GM19043 (cell line): ENCODE results near the gene DNAH12.
"Not testable (repeated sequence)": the region's sequence is repeated elsewhere in the genome, so short reads cannot be mapped to it uniquely, and the experiment has no call there.

ENCODE experiments used
- ATAC-seq: cut with Tn5 transposase; IDR thresholded peaks from one replicate; pipeline ENCODE4 v1.9.1; 2021; ENCODE audit warnings: low read depth; ENCODE audit not compliant: unreplicated experiment

DNAH12 gene

DNA sequence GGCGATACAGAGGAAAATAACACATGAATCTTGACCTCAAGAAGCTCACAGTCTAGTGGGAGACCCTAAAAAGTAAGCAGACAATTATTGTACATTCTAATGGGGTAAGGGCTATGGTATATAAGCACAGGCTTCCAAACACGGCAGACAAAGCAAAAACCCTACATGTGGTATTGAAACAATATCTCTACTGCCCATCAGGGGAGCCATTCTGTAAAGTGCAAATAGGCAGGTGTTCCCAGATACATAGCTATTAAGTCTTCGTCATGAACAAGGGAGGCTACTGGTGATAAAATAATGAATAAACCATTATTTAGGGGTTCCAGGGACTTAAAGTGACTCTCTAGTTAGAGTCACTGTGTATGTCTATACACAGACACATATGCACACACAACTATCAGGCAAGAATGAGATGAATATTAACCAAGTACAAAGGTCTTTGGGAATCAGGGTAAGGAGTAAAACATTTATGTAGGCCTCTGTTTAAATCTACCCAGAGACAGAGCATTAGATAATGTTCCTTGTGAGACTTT lies 213.0 kb downstream of the DNAH12 start:
- ATAC-seq = no peak

- not testable (repeated sequence) for ATAC-seq
Observed at GRCh38 chr3:57326498-57326897, 217.6 kb downstream of the DNAH12 start.

DNA sequence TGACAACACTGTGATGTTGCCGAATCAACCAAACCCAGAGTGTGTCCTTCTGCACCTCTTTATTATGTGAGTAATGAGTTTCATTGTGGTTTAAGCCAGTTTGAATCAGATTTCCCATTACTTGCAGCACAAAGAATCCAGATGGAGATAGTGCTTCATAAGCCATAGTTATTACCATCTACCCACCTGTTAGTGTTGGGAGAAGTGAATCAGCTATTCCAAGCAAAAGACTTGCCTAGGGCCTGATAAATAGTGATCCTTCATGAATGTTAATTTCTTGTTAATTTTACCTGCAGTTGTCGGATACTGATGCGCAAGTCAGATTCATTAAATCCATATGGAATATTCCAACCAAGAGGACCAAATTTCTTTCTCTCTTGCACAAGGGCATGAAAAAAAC lies 229.9 kb downstream of the DNAH12 start:
- ATAC-seq = no peak

GRCh38 chr3:57309769-57310360 lies 234.3 kb downstream of the DNAH12 start:
- ATAC-seq = no peak

DNA sequence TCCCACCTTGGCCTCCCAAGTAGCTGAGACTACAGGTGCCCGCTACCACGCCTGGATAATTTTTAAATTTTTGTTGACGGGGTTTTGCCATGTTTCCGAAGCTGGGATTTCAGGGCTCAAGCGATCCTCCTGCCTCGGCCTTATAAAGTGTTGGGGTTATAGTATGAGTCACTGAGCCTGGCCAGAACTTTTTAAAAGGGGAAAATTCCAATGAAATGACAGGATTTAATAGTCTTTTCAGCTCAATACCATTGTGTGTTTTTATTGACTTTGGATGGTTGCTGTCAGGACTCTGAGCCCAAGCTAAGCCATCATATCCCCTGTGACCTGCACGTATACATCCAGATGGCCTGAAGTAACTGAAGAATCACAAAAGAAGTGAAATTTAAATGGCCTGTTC lies 240.6 kb downstream of the DNAH12 start:
- ATAC-seq = not testable (repeated sequence)

DNA sequence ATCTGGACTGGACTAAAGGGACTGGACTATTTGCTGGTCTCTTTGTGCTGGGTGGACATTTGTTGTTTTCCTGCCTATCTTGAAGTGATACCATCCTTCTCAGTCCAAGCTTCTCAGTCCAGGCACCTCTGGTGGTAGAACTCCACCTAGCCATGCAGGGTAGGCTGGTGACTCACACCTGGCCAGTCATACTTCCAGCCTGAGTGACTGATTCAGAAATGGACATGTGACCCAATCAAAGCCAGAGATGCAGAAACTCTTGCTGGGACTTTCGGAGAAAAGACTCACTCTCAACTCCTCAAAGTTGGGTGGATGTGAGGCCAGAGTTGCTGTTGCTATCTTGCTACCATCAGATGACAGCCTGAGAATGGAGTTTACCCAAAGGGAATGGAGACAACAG lies 246.1 kb downstream of the DNAH12 start:
- no peak for ATAC-seq

- no peak for ATAC-seq
Observed at GRCh38 chr3:57292897-57293526, 251.1 kb downstream of the DNAH12 start.

GRCh38 chr3:57292159-57292896 lies 251.8 kb downstream of the DNAH12 start, which contains the start of gene ASB14:
Gene ASB14, minus strand, starts transcription at chr3:57292685. Its CDS starts 652 bp downstream, at chr3:57292033.
- ATAC-seq = no peak

DNA sequence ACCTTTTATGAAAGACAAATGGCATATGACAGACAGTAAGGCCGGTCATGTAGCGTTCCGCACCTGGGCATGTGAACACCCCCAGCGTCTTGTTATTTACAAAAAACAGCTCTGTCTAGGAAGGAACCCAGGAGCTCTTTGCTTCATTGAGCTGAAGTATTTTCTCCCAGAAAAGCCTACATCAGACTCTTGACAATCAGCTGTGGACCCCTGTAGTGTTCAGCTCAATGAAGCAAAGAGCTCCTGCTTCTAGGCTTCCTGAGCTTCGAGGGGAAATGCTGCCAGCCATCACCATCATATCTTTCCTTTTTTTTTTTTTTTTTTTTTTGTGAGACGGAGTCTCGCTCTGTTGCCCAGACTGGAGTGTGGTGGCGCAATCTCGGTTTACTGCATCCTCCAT lies 255.7 kb downstream of the DNAH12 start:
- ATAC-seq = no peak

DNA sequence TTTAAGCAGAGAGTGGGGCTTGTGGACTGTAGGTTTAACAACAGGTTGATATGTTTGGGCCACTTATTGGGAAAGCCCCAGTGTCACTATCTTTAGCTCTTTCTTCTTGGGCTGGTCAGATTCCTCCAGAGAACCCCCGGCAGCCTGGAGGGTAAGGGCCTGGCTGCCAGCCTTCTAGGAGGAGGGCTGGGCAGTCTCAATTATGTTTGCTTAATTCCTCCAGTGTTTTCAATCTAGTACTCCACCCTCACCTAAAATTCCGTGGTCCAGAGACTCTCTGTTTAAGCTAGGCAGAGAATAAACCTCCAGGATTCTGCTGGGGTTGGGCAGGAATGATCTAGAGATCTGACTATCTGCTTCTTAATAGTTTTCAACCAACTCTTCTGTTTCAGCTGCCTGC lies 256.9 kb downstream of the DNAH12 start:
- ATAC-seq = no peak

- ATAC-seq = no peak
Observed at GRCh38 chr3:57283334-57283733, 260.8 kb downstream of the DNAH12 start.

GRCh38 chr3:57281715-57282114 lies 262.4 kb downstream of the DNAH12 start:
- ATAC-seq = no peak

DNA sequence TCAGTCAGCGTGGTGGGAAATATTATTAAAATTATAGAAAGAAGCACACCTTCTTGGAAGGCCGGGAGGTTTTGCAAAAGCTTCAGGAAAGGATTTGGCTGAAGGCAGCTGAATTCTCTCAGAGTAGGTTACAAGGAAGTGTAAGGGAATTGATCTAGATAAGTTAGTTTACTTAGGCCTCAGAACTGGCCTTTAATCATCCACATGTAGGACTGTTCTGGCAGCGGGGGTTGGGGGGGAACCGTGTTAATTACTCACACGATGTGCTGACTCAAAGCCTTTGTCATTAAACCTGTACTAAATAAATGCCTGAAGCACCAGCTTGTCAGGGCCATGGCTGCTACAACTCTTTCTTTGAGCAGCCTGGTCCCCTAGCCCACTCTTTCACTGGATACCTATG lies 264.5 kb downstream of the DNAH12 start:
- ATAC-seq = no peak

GRCh38 chr3:57278237-57278636 lies 265.9 kb downstream of the DNAH12 start:
- ATAC-seq = no peak

GRCh38 chr3:57275393-57275792 lies 268.8 kb downstream of the DNAH12 start:
- no peak for ATAC-seq

- no peak for ATAC-seq
Observed at GRCh38 chr3:57274845-57275244, 269.3 kb downstream of the DNAH12 start.

- no peak for ATAC-seq
Observed at GRCh38 chr3:57268416-57268815, 275.7 kb downstream of the DNAH12 start.

- no peak for ATAC-seq
Observed at GRCh38 chr3:57261929-57262328, 282.2 kb downstream of the DNAH12 start.

GRCh38 chr3:57261119-57261518 lies 283.0 kb downstream of the DNAH12 start:
- no peak for ATAC-seq

DNA sequence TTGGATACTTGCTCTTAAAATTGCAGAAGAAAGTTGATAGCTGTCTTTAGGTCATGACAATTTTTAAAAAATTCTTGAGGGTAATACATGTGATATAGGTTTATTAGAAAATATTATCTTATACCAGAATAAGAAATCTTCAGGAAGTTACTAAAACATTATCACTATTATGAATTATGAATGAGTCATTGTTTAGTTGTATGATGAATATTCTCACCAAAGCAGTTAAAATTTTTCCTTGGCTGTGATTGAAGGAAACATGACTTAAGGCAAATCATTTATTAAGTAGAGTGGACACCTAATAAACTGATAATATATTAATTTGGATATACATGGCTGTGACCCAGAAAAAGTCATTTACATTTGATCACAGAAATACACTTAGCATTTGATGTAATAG lies 286.5 kb downstream of the DNAH12 start:
- ATAC-seq = no peak

DNA sequence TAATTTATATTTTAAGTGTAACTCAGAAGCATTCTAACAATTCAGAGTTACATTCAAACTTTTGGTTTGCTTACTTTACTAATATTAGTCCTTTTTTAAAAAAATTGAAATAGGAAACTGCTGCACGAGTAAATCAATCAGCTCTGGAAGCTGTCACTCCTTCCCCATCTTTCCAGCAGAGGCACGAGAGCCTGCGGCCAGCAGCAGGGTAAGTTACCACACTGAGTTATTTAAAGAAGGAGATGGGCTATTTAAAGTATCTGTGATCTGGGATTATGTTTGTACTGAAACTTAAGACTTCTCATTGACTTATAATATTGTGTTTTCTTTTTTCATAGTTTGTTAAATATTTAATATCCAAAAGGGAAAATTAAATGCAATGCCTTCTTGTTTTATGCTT lies 287.3 kb downstream of the DNAH12 start:
- ATAC-seq = no peak

DNA sequence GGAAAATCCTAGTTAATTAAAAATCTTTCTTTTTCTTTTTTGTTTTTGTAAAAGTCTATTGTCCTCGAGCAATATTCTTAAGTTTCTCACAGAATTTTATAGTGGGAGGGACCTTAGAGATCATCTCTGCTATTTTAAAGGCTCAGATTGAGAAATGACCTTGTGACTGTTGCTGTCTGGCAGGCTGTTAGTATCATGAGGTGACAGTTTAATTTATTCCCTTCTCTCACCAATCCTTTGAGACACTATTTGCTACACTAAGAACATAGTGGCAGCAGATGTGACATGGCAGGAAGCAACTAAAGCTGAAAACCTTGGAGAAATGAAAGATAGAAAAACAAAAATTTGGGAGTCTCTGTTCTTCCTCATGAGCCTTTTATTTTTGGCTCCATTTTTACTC lies 291.7 kb downstream of the DNAH12 start:
- no peak for ATAC-seq
